Measurements from ENCODE around the gene SYNPO.

Gene SYNPO

GRCh38 chr5:150694612-150695011, 54.2 kb downstream of the SYNPO start:
- no peaks in the 10 kb centered on the region for H4K20me1 ChIP-seq (ENCODE audit: insufficient read depth)
- no peak overlapping the region for H3K4me3 ChIP-seq (IDR thresholded peaks at IDR 0.05; ENCODE audit: insufficient read depth, low read depth, low read length)
- peaks cover 4% of the 10 kb centered on the region for H3K4me1 ChIP-seq (ENCODE audit: low read depth, poor library complexity, severe bottlenecking)
- peaks cover 8% of the 10 kb centered on the region; the same call in 1 of the 2 replicates for H3K79me2 ChIP-seq (ENCODE audit: insufficient read depth, low read depth)
- H3K27me3 ChIP-seq (ENCODE audit: insufficient read depth, low read depth), result no peaks in the 10 kb centered on the region
- no peak for TF ChIP-seq CTCF (conservative IDR thresholded peaks at IDR 0.05; ENCODE audit: low read depth, low read length)
- no peaks in the 10 kb centered on the region for H3K36me3 ChIP-seq (ENCODE audit: insufficient read depth)
- no peak overlapping the region for H3K9ac ChIP-seq
- no peak overlapping the region for H3K4me2 ChIP-seq
- no peak overlapping the region for H3K27ac ChIP-seq
- no peak overlapping the region for H2AFZ ChIP-seq (ENCODE audit: low read depth)

- Histone ChIP-seq H3K27me3 (ENCODE audit: insufficient read depth, low read depth) (no peaks in the 10 kb centered on the region), H3K9ac (peak overlapping the region; percentile 84; the same call in 1 of the 2 replicates), H4K20me1 (ENCODE audit: insufficient read depth) (no peaks in the 10 kb centered on the region), H3K4me2 (peak overlapping the region; percentile 78), H3K27ac (no peak overlapping the region), H3K36me3 (ENCODE audit: insufficient read depth) (no peaks in the 10 kb centered on the region), H3K79me2 (ENCODE audit: insufficient read depth, low read depth) (peaks cover 17% of the 10 kb centered on the region), H3K4me1 (ENCODE audit: low read depth, poor library complexity, severe bottlenecking) (peaks cover 14% of the 10 kb centered on the region), H2AFZ (ENCODE audit: low read depth) (peak overlapping the region; percentile 88; the same call in 1 of the 2 replicates), H3K4me3 (IDR thresholded peaks at IDR 0.05; ENCODE audit: insufficient read depth, low read depth, low read length) (no peak overlapping the region)
- TF ChIP-seq CTCF (conservative IDR thresholded peaks at IDR 0.05; ENCODE audit: low read depth, low read length), result no peak
Measured at GRCh38 chr5:150700246-150700593, 59.8 kb downstream of the SYNPO start.

GRCh38 chr5:150700594-150701377, 60.3 kb downstream of the SYNPO start, which contains the start of gene RBM22:
Gene RBM22 (minus strand): TSS chr5:150701062. CDS start chr5:150700985, 77 bp downstream.
- peaks cover 14% of the 10 kb centered on the region for H3K4me1 ChIP-seq (ENCODE audit: low read depth, poor library complexity, severe bottlenecking)
- H3K4me2 ChIP-seq, result peak within 1 kb of the TSS; percentile 78
- peak; percentile 67 for TF ChIP-seq CTCF (conservative IDR thresholded peaks at IDR 0.05; ENCODE audit: low read depth, low read length)
- H3K36me3 ChIP-seq (ENCODE audit: insufficient read depth), result no peaks in the 10 kb centered on the region
- no peaks in the 10 kb centered on the region for H4K20me1 ChIP-seq (ENCODE audit: insufficient read depth)
- H2AFZ ChIP-seq (ENCODE audit: low read depth), result peak within 1 kb of the TSS; percentile 88
- H3K4me3 ChIP-seq (IDR thresholded peaks at IDR 0.05; ENCODE audit: insufficient read depth, low read depth, low read length), result no peak within 1 kb of the TSS
- H3K9ac ChIP-seq, result peak within 1 kb of the TSS; percentile 84
- peak within 1 kb of the TSS; percentile 66 for H3K27ac ChIP-seq
- peaks cover 17% of the 10 kb centered on the region for H3K79me2 ChIP-seq (ENCODE audit: insufficient read depth, low read depth)
- H3K27me3 ChIP-seq (ENCODE audit: insufficient read depth, low read depth), result no peaks in the 10 kb centered on the region

- no peak overlapping the region for H3K4me2 ChIP-seq
- H3K4me1 ChIP-seq (ENCODE audit: low read depth, poor library complexity, severe bottlenecking), result peaks cover 14% of the 10 kb centered on the region
- H2AFZ ChIP-seq (ENCODE audit: low read depth), result no peak overlapping the region
- no peaks in the 10 kb centered on the region for H3K36me3 ChIP-seq (ENCODE audit: insufficient read depth)
- no peak for TF ChIP-seq CTCF (conservative IDR thresholded peaks at IDR 0.05; ENCODE audit: low read depth, low read length)
- no peaks in the 10 kb centered on the region for H4K20me1 ChIP-seq (ENCODE audit: insufficient read depth)
- H3K79me2 ChIP-seq (ENCODE audit: insufficient read depth, low read depth), result peaks cover 17% of the 10 kb centered on the region
- H3K27me3 ChIP-seq (ENCODE audit: insufficient read depth, low read depth), result no peaks in the 10 kb centered on the region
- H3K27ac ChIP-seq, result no peak overlapping the region
- H3K4me3 ChIP-seq (IDR thresholded peaks at IDR 0.05; ENCODE audit: insufficient read depth, low read depth, low read length), result no peak overlapping the region
- H3K9ac ChIP-seq, result no peak overlapping the region
Measured at GRCh38 chr5:150703762-150704161, 63.3 kb downstream of the SYNPO start.

Measured in KMS-11 (cell line).